Activated T-helper 2 cell treated with anti-CD3 and anti-CD28 coated beads, Interferon-gamma antibody, Interleukin-2, Interleukin-4, amounts not matched to agents 10 μg/mL and 5 μg/mL and 100 μg/mL, durations not matched to agents 14 hours and 24 hours and 36 hours (primary cell): ENCODE data around the gene NARF. TPM values are rescaled to one million over a fixed set of nuclear protein-coding genes. Genes with fewer than 3 reads are reported as not detected.

Experiments
- DNase-seq: peaks from one replicate; pipeline ENCODE4 v3.0.0; 2021; ENCODE audit warnings: low spot score
- H3K27ac Mint-ChIP-seq: one replicate; pipeline ENCODE4 v1.8.0; 2021; ENCODE audit warnings: mixed read lengths
- H3K27me3 Mint-ChIP-seq: one replicate; pipeline ENCODE4 v1.8.0; 2021; ENCODE audit warnings: low read depth, mixed read lengths
- H3K36me3 Mint-ChIP-seq: one replicate; pipeline ENCODE4 v1.8.0; 2021; ENCODE audit warnings: low read depth, mixed read lengths
- H3K4me1 Mint-ChIP-seq: one replicate; pipeline ENCODE4 v1.8.0; 2021; ENCODE audit warnings: low read depth, mixed read lengths
- H3K4me3 Mint-ChIP-seq: one replicate; pipeline ENCODE4 v1.8.0; 2021; ENCODE audit warnings: low read depth, mild to moderate bottlenecking, moderate library complexity, mixed read lengths
- H3K9me3 Mint-ChIP-seq: one replicate; pipeline ENCODE4 v1.8.0; 2021; ENCODE audit warnings: mixed read lengths
- intact Hi-C: fragments of 100-400 bp; cut with micrococcal nuclease; formaldehyde crosslinking; loops from one replicate; pipeline ENCODE4 v1.15.1; 2023
- total RNA-seq: library from RNA; stranded (reverse); gene quantifications from 2 replicates; pipeline ENCODE4 v1.2.3, GENCODE V29; 2022

Gene NARF
- total RNA-seq, 1 donor from 2014 or later = 114 TPM

GRCh38 chr17:82492643-82493225, 34.2 kb downstream of the NARF start:
- Mint-ChIP-seq H3K4me1 (peaks cover 17% of the 10 kb centered on the region), H3K4me3 (no peak overlapping the region), H3K27ac (no peak overlapping the region), H3K36me3 (peaks cover 16% of the 10 kb centered on the region), H3K27me3 (no peaks in the 10 kb centered on the region), H3K9me3 (no peaks in the 10 kb centered on the region)
- DNase-seq = no peak
- intact Hi-C loops = no loop called here

- Mint-ChIP-seq H3K4me1 (peaks cover 19% of the 10 kb centered on the region), H3K36me3 (peaks cover 12% of the 10 kb centered on the region), H3K27me3 (no peaks in the 10 kb centered on the region), H3K27ac (no peak overlapping the region), H3K4me3 (no peak overlapping the region), H3K9me3 (no peaks in the 10 kb centered on the region)
- intact Hi-C loops = no loop called here
- DNase-seq = no peak
These were observed 34.8 kb downstream of the NARF start for GRCh38 chr17:82493226-82493781.

GRCh38 chr17:82494236-82495055, 35.9 kb downstream of the NARF start:
- DNase-seq = peak; percentile 84
- Mint-ChIP-seq H3K4me3 (peak overlapping the region; percentile 54), H3K27me3 (no peaks in the 10 kb centered on the region), H3K9me3 (no peaks in the 10 kb centered on the region), H3K4me1 (peaks cover 25% of the 10 kb centered on the region), H3K36me3 (peaks cover under 1% of the 10 kb centered on the region), H3K27ac (peak overlapping the region; percentile 88)
- intact Hi-C loops = loop anchor here (1.0 to 2.0 kb wide), 2 partner anchors 36 to 60 kb away; partner anchors contain the start of gene NARF

- Mint-ChIP-seq H3K27me3 (no peaks in the 10 kb centered on the region), H3K27ac (peak overlapping the region; percentile 19), H3K4me3 (peak overlapping the region; percentile 64), H3K9me3 (no peaks in the 10 kb centered on the region), H3K4me1 (peaks cover 23% of the 10 kb centered on the region), H3K36me3 (no peaks in the 10 kb centered on the region)
- intact Hi-C loops = loop anchor here (2.0 kb wide), 2 partner anchors 23 to 59 kb away; partner anchors contain the start of gene FOXK2
- DNase-seq = no peak
These were observed 37.4 kb downstream of the NARF start for GRCh38 chr17:82495844-82496528.

- no peaks in the 10 kb centered on the region for H3K36me3 Mint-ChIP-seq
- intact Hi-C loops = loop anchor here (2.0 kb wide), 1 partner anchor 22 kb away; the partner anchor contains the start of gene FOXK2
- peak; percentile 90 for DNase-seq
- H3K9me3 Mint-ChIP-seq = no peaks in the 10 kb centered on the region
- H3K27me3 Mint-ChIP-seq = no peaks in the 10 kb centered on the region
- H3K4me1 Mint-ChIP-seq = peaks cover 23% of the 10 kb centered on the region
- H3K4me3 Mint-ChIP-seq = peak overlapping the region; percentile 64
- peak overlapping the region; percentile 19 for H3K27ac Mint-ChIP-seq
These were observed 38.2 kb downstream of the NARF start for GRCh38 chr17:82496529-82497434.

- DNase-seq = peak; percentile 42
- Mint-ChIP-seq H3K27ac (peak overlapping the region; percentile 78), H3K9me3 (no peaks in the 10 kb centered on the region), H3K27me3 (no peaks in the 10 kb centered on the region), H3K36me3 (no peaks in the 10 kb centered on the region), H3K4me1 (peaks cover 23% of the 10 kb centered on the region), H3K4me3 (peak overlapping the region; percentile 72)
- intact Hi-C loops = loop anchor here (2.0 kb wide), 1 partner anchor 21 kb away; the partner anchor contains the start of gene FOXK2
These were observed 39.2 kb downstream of the NARF start for GRCh38 chr17:82497483-82498405.

GRCh38 chr17:82502207-82502606, 43.7 kb downstream of the NARF start:
- DNase-seq = no peak
- Mint-ChIP-seq H3K4me3 (no peak overlapping the region), H3K27me3 (no peaks in the 10 kb centered on the region), H3K4me1 (peaks cover 16% of the 10 kb centered on the region), H3K36me3 (no peaks in the 10 kb centered on the region), H3K27ac (no peak overlapping the region), H3K9me3 (no peaks in the 10 kb centered on the region)
- intact Hi-C loops = no loop called here

GRCh38 chr17:82503094-82503727, 44.7 kb downstream of the NARF start:
- intact Hi-C loops = no loop called here
- H3K27me3 Mint-ChIP-seq = no peaks in the 10 kb centered on the region
- H3K4me1 Mint-ChIP-seq = peaks cover 13% of the 10 kb centered on the region
- no peak overlapping the region for H3K27ac Mint-ChIP-seq
- no peak for DNase-seq
- no peaks in the 10 kb centered on the region for H3K9me3 Mint-ChIP-seq
- no peak overlapping the region for H3K4me3 Mint-ChIP-seq
- H3K36me3 Mint-ChIP-seq = no peaks in the 10 kb centered on the region

- Mint-ChIP-seq H3K27me3 (no peaks in the 10 kb centered on the region), H3K9me3 (no peaks in the 10 kb centered on the region), H3K36me3 (no peaks in the 10 kb centered on the region), H3K4me1 (peaks cover 13% of the 10 kb centered on the region), H3K4me3 (no peak overlapping the region), H3K27ac (no peak overlapping the region)
- intact Hi-C loops = no loop called here
- no peak for DNase-seq
These were observed 45.3 kb downstream of the NARF start for GRCh38 chr17:82503728-82504308.

- H3K36me3 Mint-ChIP-seq = no peaks in the 10 kb centered on the region
- no peaks in the 10 kb centered on the region for H3K9me3 Mint-ChIP-seq
- no peaks in the 10 kb centered on the region for H3K27me3 Mint-ChIP-seq
- H3K4me1 Mint-ChIP-seq = peaks cover 7% of the 10 kb centered on the region
- H3K27ac Mint-ChIP-seq = no peak overlapping the region
- intact Hi-C loops = no loop called here
- no peak for DNase-seq
- H3K4me3 Mint-ChIP-seq = no peak overlapping the region
These were observed 46.8 kb downstream of the NARF start for GRCh38 chr17:82505296-82505695.
